ENCODE measurements around the gene GSE1.

The GSE1 gene

DNA sequence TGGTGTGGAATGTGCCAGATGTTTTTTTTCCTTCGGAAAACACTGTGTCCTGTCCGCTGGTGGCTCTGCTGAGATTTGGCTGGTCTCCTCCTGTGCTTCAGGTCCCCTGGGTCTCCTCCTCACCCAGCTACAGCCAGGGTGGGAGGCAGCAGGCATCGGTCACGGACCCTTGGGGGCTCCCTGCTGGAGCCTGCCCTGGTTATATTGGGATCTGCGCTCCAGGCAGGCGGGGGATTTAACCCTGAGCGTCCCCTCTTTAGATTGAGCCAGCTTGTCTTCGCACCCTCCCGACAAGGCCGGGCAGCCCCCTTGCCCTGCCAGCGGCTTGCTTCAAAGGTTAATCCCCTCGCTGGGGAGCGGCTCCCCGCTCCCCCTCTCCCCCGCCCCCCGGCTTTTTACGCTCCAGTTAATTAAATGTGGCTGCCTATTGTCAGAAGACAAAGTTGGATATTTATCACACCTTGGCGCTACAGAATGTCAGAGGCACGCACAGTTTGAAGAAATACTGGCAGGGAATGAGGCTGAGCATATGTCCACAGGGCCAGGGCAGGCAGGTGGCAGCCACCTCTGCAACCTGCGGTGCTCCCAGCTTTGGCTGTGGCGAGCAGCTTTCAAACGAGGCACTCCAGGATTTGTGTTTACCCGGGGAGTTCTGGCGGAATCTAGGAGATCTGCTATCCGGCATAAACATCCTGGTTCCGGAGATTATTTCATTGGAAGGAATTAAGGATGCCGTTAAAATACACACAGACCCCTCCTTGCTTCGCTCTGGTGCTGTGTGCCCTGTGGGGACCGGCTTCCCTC lies 38.2 kb upstream of the GSE1 start:
- no peak for DNase-seq

DNA sequence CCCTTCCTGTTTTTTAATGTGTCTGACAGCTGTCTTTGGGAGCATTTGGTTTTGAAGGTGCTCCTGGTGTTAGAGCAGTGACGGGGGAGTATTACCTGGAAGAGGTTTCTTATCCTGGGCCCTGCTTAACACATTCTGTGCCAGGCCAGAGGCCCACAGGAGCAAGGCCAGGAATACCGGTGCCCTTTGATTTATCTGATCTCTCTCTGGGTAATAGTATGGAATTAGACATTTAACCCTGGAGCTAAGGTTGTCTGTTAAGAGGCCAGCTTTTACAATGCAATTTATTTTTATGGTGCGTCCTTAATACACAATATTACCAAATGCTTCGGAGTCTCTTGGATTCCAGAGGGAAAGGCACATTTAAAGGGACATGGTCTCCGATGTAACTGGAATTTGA lies 37.2 kb upstream of the GSE1 start:
- DNase-seq: no peak

- DNase-seq: no peak
Measured at GRCh38 chr16:85576944-85577343, 36.2 kb upstream of the GSE1 start.

DNA sequence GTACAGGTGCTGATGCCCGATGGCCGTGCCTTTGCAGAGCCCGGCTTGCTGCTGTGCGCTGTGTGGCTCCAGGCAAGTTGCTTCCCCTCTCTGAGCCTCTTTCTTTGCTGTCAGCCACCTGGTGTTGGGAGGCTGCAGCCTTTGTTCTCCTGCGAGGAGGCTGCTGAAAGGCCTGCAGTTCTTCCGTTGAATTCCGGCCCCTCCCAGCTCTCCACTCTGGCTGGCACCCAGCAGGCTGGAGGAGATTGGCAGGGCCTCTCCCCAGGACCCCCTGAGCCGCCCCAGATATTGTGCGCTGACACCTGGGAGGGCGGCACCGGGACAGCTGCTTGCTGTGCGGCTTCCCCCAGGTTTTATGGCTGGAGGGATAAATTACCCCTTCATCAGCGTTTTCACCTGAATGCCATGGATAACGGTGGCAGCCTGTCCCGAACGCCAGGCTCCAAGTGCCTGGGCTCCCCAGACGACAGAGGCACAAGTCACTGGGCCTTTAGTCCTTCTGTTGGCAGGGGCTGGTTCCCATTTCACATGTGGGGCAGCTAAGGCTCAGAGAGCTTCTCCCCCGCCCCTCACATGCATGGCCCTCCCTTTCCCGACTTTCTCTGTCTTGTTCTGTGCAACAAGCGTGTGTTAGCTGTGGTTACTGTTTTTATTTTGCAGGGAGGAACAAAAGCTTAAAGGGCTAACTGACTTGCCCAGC lies 35.1 kb upstream of the GSE1 start:
- no peak for DNase-seq

DNA sequence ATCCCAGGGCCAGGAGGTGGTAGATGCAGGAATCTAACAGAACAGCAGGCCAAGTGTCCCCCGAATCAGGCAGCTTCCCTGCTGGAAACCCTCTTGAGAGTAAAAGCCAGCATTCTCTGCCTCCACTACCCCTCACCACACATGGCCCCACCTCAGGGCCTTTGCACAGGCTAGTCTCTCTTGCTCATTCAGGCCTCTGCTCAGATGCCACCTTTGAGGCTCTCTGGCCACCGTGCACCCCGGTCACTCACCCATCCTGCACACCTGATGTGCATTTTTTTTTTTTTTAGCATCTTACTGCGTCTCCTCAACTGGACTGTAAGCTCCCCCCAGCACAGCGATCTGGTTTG lies 34.5 kb upstream of the GSE1 start:
- DNase-seq: no peak

DNA sequence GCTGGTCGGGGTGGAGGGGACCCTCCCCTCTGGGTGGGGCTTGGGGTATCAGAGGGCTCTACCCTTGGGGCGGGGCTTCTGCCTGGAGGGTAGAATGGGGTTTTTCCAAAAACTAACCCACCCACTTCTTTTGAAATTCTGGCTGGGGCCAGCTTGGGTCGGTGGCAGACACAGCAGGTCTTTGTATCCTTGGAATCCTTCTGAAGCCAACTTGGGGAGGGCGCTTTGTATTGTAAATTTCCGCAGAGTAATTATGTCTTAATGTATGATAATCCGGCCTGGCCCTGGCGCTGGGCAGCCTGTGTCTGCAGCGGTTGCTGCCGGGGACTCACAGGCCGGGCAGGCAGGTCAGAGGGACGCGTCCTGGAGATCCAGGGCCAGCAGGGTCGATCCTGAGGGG lies 33.9 kb upstream of the GSE1 start:
- DNase-seq: no peak

DNA sequence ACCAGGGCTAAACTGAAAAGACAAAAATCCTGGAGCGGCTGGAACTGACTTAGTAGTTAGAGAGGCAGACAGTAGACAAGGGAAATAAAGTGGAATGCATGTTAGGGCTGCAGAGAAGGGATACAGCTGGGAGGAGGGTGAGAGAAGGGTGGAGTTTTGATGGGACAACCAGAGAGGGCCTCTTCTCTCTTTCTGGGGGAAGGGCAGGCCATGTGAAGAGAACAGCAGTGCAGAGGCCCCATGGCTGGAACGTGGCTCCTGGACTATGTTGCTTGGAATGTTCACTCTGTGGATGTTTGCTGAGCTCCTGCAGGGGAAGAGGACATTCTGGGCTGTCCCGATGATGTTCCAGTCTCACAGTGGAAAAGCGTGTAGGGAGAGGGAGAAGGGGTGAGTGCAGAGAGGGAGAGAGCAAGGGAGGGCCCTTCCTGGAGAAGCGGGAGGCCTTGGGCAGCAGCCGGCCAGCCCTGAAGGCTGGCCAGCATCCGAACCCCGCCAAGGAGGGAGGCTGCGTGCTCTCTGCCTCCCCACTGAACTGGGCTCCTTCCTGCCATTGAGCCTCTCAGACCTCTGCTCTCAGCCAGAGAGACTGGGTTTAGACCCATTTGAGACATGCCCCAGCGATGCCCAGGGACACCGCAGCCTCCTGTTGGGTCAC lies 33.1 kb upstream of the GSE1 start:
- DNase-seq: no peak

DNA sequence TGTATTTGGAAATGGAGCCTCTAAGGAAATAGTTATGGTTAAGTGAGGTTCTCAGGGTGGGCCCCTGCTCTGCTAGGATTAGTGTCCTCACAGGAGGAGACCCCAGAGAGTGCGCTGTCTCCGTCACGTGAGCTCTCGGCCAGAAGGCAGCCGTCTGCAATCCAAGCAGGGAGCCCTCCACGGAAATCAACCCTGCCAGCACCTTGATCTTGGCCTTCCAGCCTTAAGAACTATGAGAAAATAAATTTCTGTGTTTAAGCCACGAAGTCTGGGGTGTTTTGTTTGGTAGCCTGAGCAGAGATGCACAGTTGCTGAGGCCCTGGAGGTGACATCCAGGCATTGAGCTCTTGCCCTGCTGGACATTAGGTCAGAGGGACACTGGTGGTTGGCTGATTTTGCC lies 32.4 kb upstream of the GSE1 start:
- DNase-seq: no peak

- no peak for DNase-seq
Measured at GRCh38 chr16:85582229-85582991, 30.7 kb upstream of the GSE1 start.

GRCh38 chr16:85583491-85584181 lies 29.5 kb upstream of the GSE1 start:
- no peak for DNase-seq

DNA sequence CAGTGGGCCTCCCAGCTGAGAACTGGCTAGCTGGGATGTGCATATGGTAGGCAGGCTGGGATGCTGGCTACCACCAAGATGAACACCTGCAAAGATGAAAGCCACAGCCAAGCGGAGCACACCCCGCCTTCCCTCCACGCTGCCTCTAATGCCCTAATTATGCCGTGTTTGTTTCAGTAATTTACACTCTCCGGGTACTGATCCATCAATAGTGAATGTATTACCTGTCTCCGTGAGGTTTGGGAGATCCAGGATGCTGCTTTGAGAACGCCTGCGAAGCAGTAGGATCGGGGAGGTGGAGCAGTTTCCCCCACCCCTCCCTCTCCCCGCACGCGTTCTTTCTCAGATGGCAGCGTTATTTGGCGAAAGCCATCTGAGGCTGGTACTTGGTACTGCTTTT lies 28.9 kb upstream of the GSE1 start:
- DNase-seq: no peak

DNA sequence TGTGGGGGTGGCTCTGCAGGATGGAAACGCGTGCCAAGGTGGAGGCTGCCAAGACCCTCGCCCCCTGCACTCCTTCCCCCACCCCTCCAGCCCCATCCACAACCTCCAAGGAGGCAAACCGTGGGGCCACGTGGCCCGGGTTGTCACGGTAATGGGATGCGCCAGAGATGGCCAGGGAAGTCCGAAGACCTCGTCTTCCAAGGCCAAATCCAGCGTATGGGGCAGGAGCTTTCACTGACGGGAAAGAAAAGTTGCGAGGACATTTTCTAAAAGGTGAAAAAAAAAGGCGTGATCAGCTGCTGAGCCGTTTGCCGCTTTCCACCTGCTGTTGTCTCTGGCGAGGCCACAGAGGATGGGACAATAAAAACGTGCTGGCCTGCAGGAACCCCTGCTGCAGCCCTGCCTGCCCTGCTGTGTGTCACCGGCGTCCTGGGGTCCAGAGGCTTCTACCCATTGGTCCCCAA lies 28.3 kb upstream of the GSE1 start:
- no peak for DNase-seq

GRCh38 chr16:85585711-85586110 lies 27.4 kb upstream of the GSE1 start:
- no peak for DNase-seq

DNA sequence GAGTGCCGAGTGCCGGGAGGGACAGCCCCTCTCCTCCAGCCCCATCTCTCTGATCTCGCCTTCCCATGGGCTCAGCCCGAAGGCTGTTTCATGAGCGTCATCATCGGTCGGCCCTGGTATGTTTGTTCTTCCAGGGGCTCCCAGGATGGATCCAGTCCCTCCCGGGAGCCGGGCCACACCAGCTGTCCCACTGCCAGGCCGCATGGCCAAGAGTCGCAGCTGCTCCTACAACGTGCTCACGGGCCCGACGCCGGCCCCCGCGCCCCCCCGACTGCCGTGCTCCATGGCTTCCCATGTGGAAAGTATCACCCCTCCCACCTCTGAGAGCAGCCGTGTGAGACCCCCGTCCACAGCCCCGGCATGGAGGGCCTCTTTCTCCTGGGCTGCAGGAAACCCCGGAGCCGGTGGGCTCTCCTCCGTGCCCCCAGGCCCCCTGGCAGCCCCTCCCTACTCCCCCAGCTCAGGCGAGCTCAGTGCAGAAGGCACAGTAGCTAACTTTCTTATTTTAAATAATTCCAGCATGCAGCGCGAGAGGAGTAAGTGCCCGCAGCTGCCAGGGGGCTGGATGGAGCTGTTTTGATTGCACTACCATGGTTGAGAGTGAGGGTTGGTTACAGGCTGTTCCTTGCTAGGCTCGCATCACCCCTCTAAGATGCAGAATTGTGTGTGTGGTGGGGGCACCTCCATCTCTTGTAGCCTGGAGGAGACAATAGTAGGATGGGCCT lies 26.6 kb upstream of the GSE1 start:
- DNase-seq: no peak

- no peak for DNase-seq
Measured at GRCh38 chr16:85587762-85588556, 25.2 kb upstream of the GSE1 start.

DNA sequence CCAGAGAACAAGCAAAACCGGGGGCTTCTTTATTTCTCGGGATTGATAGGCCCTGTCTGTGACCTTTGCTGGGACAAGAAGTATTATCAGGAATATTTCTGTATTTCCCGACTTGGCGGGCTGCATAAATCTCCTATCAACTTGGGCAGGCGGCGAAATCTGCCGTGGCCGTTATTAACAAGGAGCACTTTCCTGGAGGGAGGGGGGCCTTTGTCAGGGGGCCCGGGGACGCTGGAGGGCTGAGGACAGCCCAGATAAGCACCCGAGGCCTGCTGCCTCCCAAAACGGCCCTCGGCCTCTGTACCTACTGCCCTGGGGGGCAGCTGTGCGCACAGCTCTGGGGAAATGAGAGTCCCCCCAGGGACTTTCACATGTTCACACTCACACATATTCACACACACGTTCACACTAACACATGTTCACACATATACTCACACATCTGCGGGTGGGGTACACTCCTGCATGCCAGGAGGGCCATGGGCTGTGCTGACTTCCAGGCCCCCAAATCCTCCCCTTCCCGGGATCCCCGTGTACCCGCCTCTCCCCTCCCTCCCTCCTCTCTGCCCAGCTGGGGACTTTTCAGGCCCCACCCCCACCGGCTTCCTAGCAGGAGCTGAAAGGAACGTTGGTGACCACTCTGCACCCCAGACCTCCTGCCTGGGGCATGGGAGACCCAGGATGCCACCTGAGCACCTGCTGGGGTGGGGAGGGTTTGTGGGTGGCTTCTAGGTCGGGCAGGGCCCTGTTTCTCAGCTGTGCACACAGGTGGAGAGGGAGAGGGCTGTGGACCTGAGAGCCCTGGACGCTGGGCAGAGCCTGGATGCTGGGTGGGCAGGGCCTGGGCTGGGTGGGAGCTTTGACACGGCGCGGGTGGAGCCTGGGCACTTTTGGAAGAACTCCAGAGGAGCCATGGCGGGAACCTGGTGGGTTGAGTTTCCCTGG lies 24.3 kb upstream of the GSE1 start:
- no peak for DNase-seq

GRCh38 chr16:85589688-85590505 lies 23.2 kb upstream of the GSE1 start:
- no peak for DNase-seq

DNA sequence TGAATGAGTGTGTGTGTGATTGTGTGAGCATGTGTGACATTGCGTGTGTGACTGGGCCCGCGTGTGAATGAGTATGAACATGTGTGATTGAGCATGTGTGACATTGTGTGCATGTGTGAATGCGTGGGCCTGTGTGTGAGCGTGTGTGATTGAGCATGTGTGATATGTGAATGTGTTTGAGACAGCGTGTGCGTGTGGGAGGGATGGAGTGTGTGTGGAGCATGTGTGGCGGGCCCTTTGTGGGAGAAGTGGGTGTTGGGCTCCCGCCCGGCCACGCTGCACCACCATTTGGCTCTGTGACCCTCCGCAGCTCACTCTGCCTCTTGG lies 22.7 kb upstream of the GSE1 start:
- no peak for DNase-seq

DNA sequence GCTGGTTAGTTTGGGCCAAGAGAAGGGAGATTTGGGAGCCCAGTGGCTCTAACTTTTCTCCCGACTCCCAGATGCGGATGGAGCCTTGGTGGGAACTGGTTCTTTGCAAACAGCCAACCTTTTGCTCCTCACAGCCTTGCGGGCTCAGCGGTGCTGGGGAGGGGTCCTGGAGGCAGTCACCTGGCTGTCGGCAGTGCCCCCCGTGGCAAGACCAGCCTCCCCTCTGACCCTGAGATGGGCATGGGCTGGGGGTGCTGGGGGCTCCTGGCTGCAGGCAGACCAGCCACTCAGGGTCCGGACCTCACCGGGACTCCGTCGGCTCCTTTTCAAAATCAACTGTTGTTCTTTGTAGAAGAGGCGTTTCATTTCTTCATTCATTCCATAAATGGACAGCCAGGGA lies 21.7 kb upstream of the GSE1 start:
- no peak for DNase-seq
